Adrenal gland (tissue), 12 donors: Measurements from ENCODE around the gene STX8. TPM values are rescaled to one million over a fixed set of nuclear protein-coding genes. Genes with fewer than 3 reads are reported as not detected.

Source experiments
- DNase-seq, 7 donors: peaks; one replicate each; pipeline ENCODE4 v3.0.0-alpha.2; 2019 to 2020
- H3K27ac ChIP-seq, 5 donors: fragments of 200-600 bp; sonication (generic) in 4 of 5; 1 replicate in 3 of 5; 2 replicates in 2 of 5; pipeline versions ENCODE4 v1.5.1 to v1.8.0; 2016 to 2020; ENCODE audit warnings: mild to moderate bottlenecking in 1 of 5
- H3K27me3 ChIP-seq: fragments of 200-600 bp; 2 replicates; pipeline ENCODE4 v1.8.0; 2021
- H3K36me3 ChIP-seq, 2 donors: fragments of 200-600 bp; replicated peaks in 1 of 2; 1 replicate in 1 of 2; 2 replicates in 1 of 2; pipeline versions ENCODE4 v1.5.1 to v1.8.0; 2018 to 2022
- H3K4me1 ChIP-seq, 2 donors: fragments of 200-600 bp; replicated peaks in 1 of 2; 1 replicate in 1 of 2; 2 replicates in 1 of 2; pipeline versions ENCODE4 v1.5.1 to v1.8.0; 2018 to 2021
- H3K4me3 ChIP-seq, 4 donors: fragments of 200-600 bp; sonication (generic) in 3 of 4; one replicate each; pipeline ENCODE4 v1.5.1; 2016 to 2018
- H3K9me3 ChIP-seq, 3 donors: fragments of 200-600 bp; sonication (generic) in 1 of 3; replicated peaks in 1 of 3; 1 replicate in 2 of 3; 2 replicates in 1 of 3; pipeline versions ENCODE4 v1.5.1 to v1.8.0; 2016 to 2021
- POLR2A ChIP-seq, 2 donors: fragments of 450-650 bp; IDR thresholded peaks; one replicate each; pipeline ENCODE4 v1.6.1; 2017; ENCODE audit warnings: antibody characterized with exemption in 2 of 2, mild to moderate bottlenecking in 2 of 2, moderate library complexity in 1 of 2
- WGBS, 4 donors: extraction: QIAGEN DNeasy Blood & Tissue Kit in 2 of 4; methylation state at CpG; one replicate each; pipeline versions ENCODE4 v1.1.5 to v1.1.7; 2013 to 2017; 5-methylcytosine and 5-hydroxymethylcytosine counted together
- intact Hi-C, 2 donors: fragments of 100-400 bp; cut with DNase I; formaldehyde crosslinking; loops; one replicate each; pipeline versions ENCODE4 v1.14.1 to v1.15.0; 2022 to 2023
- polyA plus RNA-seq, 3 donors: library from polyadenylated mRNA; stranded (reverse); fragments of 200-250 nt in 2 of 3; fragments of 350-450 nt in 1 of 3; fragmentation: Illumina TruSeq in 1 of 3; extraction: RNeasy Lipid Tissue Mini Kit (QIAGEN cat#74804) in 1 of 3; gene quantifications; one replicate each; pipeline ENCODE4 v1.2.3, GENCODE V29; 2013 to 2014
- total RNA-seq, 9 donors: library from RNA; depleted of rRNA in 4 of 9; stranded (reverse); fragments of >200 nt in 4 of 9; fragments of 120-200 nt in 1 of 9; fragmentation: NEBNext Ultra II Directional in 1 of 9; extraction: Animal tissue kit (Norgen Biotek cat#: 25700) in 1 of 9; gene quantifications; one replicate each; pipeline versions ENCODE4 v1.1.0 to v1.2.4, GENCODE V29; 2013 to 2023
- TF ChIP-seq, protein P1 (sequence below), 6 experiments: fragments of 450-650 bp in 4 of 6; fragments of 200-600 bp in 2 of 6; sonication (generic) in 1 of 6; IDR thresholded peaks; 1 replicate in 5 of 6; 2 replicates in 1 of 6; pipeline versions ENCODE4 v1.5.1 to v1.8.0; 2016 to 2021; ENCODE audit warnings: antibody characterized with exemption in 6 of 6, mild to moderate bottlenecking in 2 of 6, moderate library complexity in 1 of 6
- donor health status: healthy with polysubstance abuse.
- donor health status: Bipolar disorder and iron deficiency.
- donor health status: DM: yes; HTN: yes; CAD: no.
- donor health status: DM: no; HTN: no; CAD: no.
- donor health status: DM: no; HTN: no; CAD: no.
- donor health status: DM: yes; HTN: yes; CAD: no.

Gene STX8
- total and polyA plus RNA-seq, 12 donors = 21.9 to 94.1 (median 72.3) TPM

DNA sequence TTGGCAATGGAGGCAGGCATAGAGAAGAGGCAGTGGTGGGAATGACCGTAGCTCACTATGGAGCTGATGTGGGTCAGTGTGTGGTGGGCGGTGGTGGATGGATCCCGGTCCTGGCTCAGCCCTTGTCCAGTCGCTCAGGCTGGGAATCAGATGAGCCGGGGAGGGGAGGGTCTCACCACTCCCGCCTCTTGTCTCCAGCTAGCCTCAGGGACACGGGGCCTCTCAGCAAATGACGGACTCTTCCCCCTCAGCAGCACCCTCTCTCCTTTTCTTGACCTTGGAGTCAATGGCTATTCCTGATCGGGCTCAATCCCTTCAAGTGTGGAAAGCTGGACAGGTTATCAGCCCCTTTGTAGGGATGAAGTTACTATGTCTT, 345.8 kb downstream of the STX8 start:
- Histone ChIP-seq H3K27me3 (peaks cover 20% of the 10 kb centered on the region), H3K4me1 (no peaks in the 10 kb centered on the region)
- intact Hi-C loops = no loop called here

DNA sequence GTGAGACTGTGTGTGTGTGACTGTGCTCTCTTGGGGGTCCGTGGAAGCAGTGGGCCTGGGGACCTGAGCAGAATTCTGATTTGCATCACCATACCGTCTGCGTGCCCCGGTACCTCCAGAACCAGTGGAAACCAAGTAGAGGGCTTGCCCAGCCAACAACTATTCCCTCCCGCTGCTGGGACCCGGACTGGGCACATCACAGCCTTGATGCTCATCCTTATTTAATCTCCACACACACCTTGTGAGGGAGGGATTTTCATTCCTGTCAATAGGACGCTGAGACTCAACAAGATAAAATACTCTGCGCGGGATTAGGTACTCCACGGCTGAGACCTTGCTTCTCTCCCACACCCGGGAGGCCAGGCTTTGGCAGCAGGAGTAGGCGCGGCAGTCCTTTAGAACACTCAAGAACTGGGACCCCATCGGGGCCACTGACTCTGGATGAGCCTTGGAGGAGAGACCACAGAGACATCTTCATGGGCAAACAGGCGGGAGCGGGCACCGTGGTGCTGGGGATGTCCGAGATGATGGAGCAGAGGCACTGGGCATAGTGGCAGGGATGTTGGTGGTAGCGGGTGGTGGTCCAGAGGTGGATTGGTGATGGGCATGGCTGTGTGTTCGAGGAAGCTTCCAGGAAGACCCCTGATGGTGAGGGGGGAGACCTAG, 346.3 kb downstream of the STX8 start:
- Histone ChIP-seq H3K27ac (no peak overlapping the region), H3K4me3 (no peak overlapping the region), H3K9me3 (no peaks in the 10 kb centered on the region), H3K4me1 (no peaks in the 10 kb centered on the region), H3K36me3 (no peaks in the 10 kb centered on the region), H3K27me3 (peaks cover 20% of the 10 kb centered on the region)
- TF ChIP-seq POLR2A (IDR thresholded peaks at IDR 0.05) = no peak
- TF ChIP-seq, protein P1, sequence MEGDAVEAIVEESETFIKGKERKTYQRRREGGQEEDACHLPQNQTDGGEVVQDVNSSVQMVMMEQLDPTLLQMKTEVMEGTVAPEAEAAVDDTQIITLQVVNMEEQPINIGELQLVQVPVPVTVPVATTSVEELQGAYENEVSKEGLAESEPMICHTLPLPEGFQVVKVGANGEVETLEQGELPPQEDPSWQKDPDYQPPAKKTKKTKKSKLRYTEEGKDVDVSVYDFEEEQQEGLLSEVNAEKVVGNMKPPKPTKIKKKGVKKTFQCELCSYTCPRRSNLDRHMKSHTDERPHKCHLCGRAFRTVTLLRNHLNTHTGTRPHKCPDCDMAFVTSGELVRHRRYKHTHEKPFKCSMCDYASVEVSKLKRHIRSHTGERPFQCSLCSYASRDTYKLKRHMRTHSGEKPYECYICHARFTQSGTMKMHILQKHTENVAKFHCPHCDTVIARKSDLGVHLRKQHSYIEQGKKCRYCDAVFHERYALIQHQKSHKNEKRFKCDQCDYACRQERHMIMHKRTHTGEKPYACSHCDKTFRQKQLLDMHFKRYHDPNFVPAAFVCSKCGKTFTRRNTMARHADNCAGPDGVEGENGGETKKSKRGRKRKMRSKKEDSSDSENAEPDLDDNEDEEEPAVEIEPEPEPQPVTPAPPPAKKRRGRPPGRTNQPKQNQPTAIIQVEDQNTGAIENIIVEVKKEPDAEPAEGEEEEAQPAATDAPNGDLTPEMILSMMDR (IDR thresholded peaks at IDR 0.05) = no peak
- no peak for DNase-seq
- intact Hi-C loops = no loop called here
- WGBS, 4 donors = 79 to 91% (median 86%) methylated on average over 17 to 20 of the region's 20 CpGs

More for the DNA sequence above, 345.8 kb downstream of the STX8 start:
- DNase-seq = no peak
- WGBS, 4 donors = 50 to 74% (median 65%) methylated on average over 7 to 9 of the region's 9 CpGs
- Histone ChIP-seq H3K27ac (no peak overlapping the region), H3K4me3 (no peak overlapping the region), H3K9me3 (no peaks in the 10 kb centered on the region), H3K36me3 (no peaks in the 10 kb centered on the region)
- TF ChIP-seq, protein P1 (IDR thresholded peaks at IDR 0.05) = no peak
- no peak for TF ChIP-seq POLR2A (IDR thresholded peaks at IDR 0.05)

DNA sequence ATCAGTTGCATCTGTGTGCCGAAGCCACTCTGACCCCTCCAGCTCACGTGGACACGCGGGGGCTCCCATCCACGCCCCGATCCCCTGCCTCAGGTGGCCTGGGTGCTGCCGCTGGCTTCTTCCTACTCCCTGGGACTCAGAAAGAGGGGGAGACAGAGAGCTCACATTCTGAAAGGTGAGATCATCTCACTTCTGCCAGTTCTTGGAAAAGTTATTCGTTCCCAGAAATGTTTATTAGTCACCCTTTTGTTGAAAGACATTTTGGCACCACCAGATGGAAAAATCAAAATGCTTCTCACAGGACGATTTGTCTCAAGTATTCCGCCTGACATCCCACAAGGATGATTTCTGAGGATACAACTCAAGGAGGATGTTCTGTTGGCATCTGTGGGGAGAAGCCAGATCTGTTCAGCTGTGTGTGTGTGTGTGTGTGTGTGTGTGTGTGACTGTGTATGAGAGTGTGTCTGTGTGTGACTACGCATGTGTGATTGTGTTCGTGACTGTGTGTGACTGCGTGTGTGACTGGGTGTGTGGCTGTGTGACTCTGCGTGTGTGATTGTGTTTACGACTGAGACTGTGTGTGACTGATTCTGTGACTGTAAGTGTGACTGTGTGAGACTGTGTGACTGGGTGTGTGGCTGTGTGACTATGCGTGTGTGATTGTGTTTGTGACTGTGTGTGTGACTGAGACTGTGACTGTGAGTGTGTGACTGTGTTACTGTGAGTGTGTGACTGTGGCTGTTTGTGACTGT, 347.0 kb downstream of the STX8 start:
- Histone ChIP-seq H3K4me1 (no peaks in the 10 kb centered on the region), H3K9me3 (no peaks in the 10 kb centered on the region), H3K4me3 (no peak overlapping the region), H3K27me3 (peaks cover 15% of the 10 kb centered on the region), H3K36me3 (no peaks in the 10 kb centered on the region), H3K27ac (no peak overlapping the region)
- intact Hi-C loops = no loop called here
- WGBS, 4 donors = 55 to 79% (median 71%) methylated on average over 9 to 16 of the region's 16 CpGs
- peak in 3 of 7 donors; percentile 21 to 60 (median 48) for DNase-seq
- TF ChIP-seq, protein P1 (IDR thresholded peaks at IDR 0.05) = no peak
- no peak for TF ChIP-seq POLR2A (IDR thresholded peaks at IDR 0.05)

DNA sequence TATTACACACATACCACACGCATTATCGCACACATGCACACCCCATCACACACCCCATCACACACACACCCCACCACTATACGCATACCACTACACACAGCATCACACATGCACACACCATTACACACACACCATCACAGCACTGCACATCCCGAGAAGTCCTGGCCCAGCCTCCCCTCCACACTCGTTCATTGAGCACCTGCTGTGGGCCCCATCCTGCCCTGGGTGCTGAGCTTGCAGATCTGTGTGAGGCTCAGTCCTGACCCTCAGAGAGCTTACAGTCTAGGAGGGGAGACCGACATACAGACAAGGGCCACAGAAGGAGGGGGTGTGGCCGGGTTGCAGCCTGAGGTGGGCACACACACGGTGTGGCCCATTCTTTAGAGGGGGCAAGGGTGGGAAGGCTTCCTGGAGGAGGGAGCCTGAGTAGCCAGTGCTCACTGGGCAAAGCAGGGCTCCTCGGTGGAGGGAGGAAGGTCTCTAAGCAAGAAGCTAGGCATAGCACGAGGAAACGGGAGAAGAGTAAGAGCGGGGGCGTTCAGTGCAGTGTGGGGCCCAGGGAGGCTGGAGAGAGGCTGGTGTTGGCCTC, 347.7 kb downstream of the STX8 start:
- no peaks in the 10 kb centered on the region for H3K9me3 ChIP-seq
- H3K4me1 ChIP-seq = no peaks in the 10 kb centered on the region
- no peaks in the 10 kb centered on the region for H3K36me3 ChIP-seq
- H3K27ac ChIP-seq = no peak overlapping the region
- no peak for DNase-seq
- 75 to 85% (median 77%) methylated on average over 13 of the region's 13 CpGs for WGBS, 4 donors
- intact Hi-C loops = no loop called here
- no peak for TF ChIP-seq POLR2A (IDR thresholded peaks at IDR 0.05)
- TF ChIP-seq, protein P1 (IDR thresholded peaks at IDR 0.05) = no peak
- H3K27me3 ChIP-seq = peaks cover 9% of the 10 kb centered on the region
- H3K4me3 ChIP-seq = no peak overlapping the region
